ENCODE measurements around the gene CCPG1. TPM values are rescaled to one million over a fixed set of nuclear protein-coding genes. Genes with fewer than 3 reads are reported as not detected.

Gene CCPG1
- polyA plus RNA-seq, 1 experiment: 43.7 TPM

GRCh38 chr15:55398243-55398642, 9.9 kb downstream of the CCPG1 start:
- Histone ChIP-seq H3K9me3 (ENCODE audit: control insufficient read depth, insufficient read depth, low read length) (no peaks in the 10 kb centered on the region), H3K4me3 (ENCODE audit: low read depth, low read length) (no peak overlapping the region), H3K27me3 (ENCODE audit: control insufficient read depth, insufficient read depth, low read length) (no peaks in the 10 kb centered on the region), H3K27ac (ENCODE audit: low read depth, low read length) (no peak overlapping the region)
- CTCF ChIA-PET: interaction anchor here (0.6 to 4.1 kb wide), 2 partner anchors 10 to 42 kb away, joined by 4 to 30 read pairs; partner anchors contain the start of genes CCPG1 and PIERCE2
- DNase-seq (ENCODE audit: low read depth, low spot score): no peak
- no peak for TF ChIP-seq CTCF (IDR thresholded peaks at IDR 0.05; ENCODE audit: low read depth, low read length)
- POLR2A ChIA-PET: no interaction called here

GRCh38 chr15:55394694-55395093, 13.5 kb downstream of the CCPG1 start:
- TF ChIP-seq CTCF (IDR thresholded peaks at IDR 0.05; ENCODE audit: low read depth, low read length): no peak
- Histone ChIP-seq H3K4me3 (ENCODE audit: low read depth, low read length) (no peak overlapping the region), H3K27me3 (ENCODE audit: control insufficient read depth, insufficient read depth, low read length) (no peaks in the 10 kb centered on the region), H3K9me3 (ENCODE audit: control insufficient read depth, insufficient read depth, low read length) (no peaks in the 10 kb centered on the region; the same call in 1 of the 2 replicates), H3K27ac (ENCODE audit: low read depth, low read length) (no peak overlapping the region)
- CTCF ChIA-PET: interaction anchor here (0.8 to 1.7 kb wide), 4 partner anchors 14 to 45 kb away, joined by 3 to 5 read pairs (median 4); partner anchors contain the start of genes CCPG1 and PIERCE2
- DNase-seq (ENCODE audit: low read depth, low spot score): no peak
- POLR2A ChIA-PET: no interaction called here

- CTCF ChIA-PET: interaction anchor here (0.7 to 1.5 kb wide), 3 partner anchors 19 to 70 kb away, joined by 3 to 4 read pairs (median 3); partner anchors contain the start of genes CCPG1 and PIERCE2
- Histone ChIP-seq H3K27me3 (ENCODE audit: control insufficient read depth, insufficient read depth, low read length) (no peaks in the 10 kb centered on the region), H3K4me3 (ENCODE audit: low read depth, low read length) (no peak overlapping the region), H3K9me3 (ENCODE audit: control insufficient read depth, insufficient read depth, low read length) (no peaks in the 10 kb centered on the region; the same call in 1 of the 2 replicates), H3K27ac (ENCODE audit: low read depth, low read length) (no peak overlapping the region)
- POLR2A ChIA-PET: interaction anchor here (0.7 to 1.5 kb wide), 2 partner anchors 19 to 70 kb away, joined by 4 read pairs; partner anchors contain the start of genes CCPG1, PIERCE2, PIGB and PIGBOS1
- no peak for DNase-seq (ENCODE audit: low read depth, low spot score)
- TF ChIP-seq CTCF (IDR thresholded peaks at IDR 0.05; ENCODE audit: low read depth, low read length): no peak
Observed at GRCh38 chr15:55389264-55389607, 18.9 kb downstream of the CCPG1 start.

GRCh38 chr15:55387027-55387426, 21.1 kb downstream of the CCPG1 start:
- DNase-seq (ENCODE audit: low read depth, low spot score): no peak
- Histone ChIP-seq H3K27ac (ENCODE audit: low read depth, low read length) (no peak overlapping the region), H3K4me3 (ENCODE audit: low read depth, low read length) (no peak overlapping the region), H3K27me3 (ENCODE audit: control insufficient read depth, insufficient read depth, low read length) (no peaks in the 10 kb centered on the region), H3K9me3 (ENCODE audit: control insufficient read depth, insufficient read depth, low read length) (no peaks in the 10 kb centered on the region; the same call in 1 of the 2 replicates)
- ChIA-PET CTCF (interaction anchor here (0.6 to 1.8 kb wide), 2 partner anchors 47 to 48 kb away, joined by 3 to 5 read pairs; no protein-coding TSS in a partner anchor), POLR2A (no interaction called here)
- TF ChIP-seq CTCF (IDR thresholded peaks at IDR 0.05; ENCODE audit: low read depth, low read length): no peak

- Histone ChIP-seq H3K4me3 (ENCODE audit: low read depth, low read length) (no peak overlapping the region), H3K9me3 (ENCODE audit: control insufficient read depth, insufficient read depth, low read length) (no peaks in the 10 kb centered on the region; the same call in 1 of the 2 replicates), H3K27me3 (ENCODE audit: control insufficient read depth, insufficient read depth, low read length) (no peaks in the 10 kb centered on the region), H3K27ac (ENCODE audit: low read depth, low read length) (no peak overlapping the region)
- no peak for TF ChIP-seq CTCF (IDR thresholded peaks at IDR 0.05; ENCODE audit: low read depth, low read length)
- ChIA-PET POLR2A (no interaction called here), CTCF (interaction anchor here (0.8 to 1.6 kb wide), 2 partner anchors 25 to 56 kb away, joined by 3 to 4 read pairs; partner anchors contain the start of genes CCPG1 and PIERCE2)
- no peak for DNase-seq (ENCODE audit: low read depth, low spot score)
Observed at GRCh38 chr15:55383687-55384086, 24.5 kb downstream of the CCPG1 start.

All from AG04450 (cell line).